ENCODE results near the gene GGN. TPM values are rescaled to one million over a fixed set of nuclear protein-coding genes. Genes with fewer than 3 reads are reported as not detected.

Gene GGN
- total and polyA plus RNA-seq, 9 of the 15 experiments (the other 6 are each of a cell fraction or from before 2014, with no cell fraction given), result 0.15 to 0.33 TPM; not detected in 7

DNA sequence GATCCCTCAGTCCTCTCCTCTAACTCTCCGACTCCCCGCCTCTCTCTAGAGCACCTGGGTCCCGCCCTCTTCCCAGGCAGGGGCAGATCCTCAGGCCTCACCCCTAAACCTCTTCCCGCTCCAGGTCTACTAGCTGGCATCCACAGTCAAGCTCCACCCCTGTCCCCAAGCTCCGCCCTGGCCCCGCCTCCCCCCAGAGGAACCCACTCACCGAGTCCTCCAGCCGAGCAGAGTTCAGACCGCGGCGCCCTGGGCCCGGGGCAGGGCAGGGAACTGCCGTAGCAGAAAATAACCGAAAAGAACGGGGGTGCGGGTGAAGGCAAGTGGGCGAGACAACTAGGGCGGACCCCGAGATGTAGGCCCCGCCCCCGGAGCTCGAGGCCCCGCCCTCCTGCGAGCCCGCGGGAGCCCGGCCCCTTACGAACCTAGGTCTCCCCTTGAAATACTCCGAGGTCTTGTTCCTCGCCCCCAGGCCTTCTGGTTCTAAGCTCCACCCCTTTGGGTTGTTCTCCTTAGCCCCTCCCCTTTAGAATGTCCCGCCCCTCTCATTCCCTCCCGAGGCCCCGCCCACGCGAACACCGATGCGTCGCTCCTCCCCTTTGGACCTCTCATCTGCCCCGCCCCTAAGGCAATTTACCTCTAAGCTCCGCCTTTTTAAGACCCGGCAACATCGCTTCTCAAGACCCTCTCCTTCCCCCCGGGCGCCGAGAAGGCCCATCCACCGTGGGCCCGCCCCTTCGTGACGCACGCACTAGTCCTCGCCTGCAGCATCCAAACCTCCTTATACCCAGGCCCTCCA, at the start of gene GGN (continued):
- TF ChIP-seq, protein P1, sequence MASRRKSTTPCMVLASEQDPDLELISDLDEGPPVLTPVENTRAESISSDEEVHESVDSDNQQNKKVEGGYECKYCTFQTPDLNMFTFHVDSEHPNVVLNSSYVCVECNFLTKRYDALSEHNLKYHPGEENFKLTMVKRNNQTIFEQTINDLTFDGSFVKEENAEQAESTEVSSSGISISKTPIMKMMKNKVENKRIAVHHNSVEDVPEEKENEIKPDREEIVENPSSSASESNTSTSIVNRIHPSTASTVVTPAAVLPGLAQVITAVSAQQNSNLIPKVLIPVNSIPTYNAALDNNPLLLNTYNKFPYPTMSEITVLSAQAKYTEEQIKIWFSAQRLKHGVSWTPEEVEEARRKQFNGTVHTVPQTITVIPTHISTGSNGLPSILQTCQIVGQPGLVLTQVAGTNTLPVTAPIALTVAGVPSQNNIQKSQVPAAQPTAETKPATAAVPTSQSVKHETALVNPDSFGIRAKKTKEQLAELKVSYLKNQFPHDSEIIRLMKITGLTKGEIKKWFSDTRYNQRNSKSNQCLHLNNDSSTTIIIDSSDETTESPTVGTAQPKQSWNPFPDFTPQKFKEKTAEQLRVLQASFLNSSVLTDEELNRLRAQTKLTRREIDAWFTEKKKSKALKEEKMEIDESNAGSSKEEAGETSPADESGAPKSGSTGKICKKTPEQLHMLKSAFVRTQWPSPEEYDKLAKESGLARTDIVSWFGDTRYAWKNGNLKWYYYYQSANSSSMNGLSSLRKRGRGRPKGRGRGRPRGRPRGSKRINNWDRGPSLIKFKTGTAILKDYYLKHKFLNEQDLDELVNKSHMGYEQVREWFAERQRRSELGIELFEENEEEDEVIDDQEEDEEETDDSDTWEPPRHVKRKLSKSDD (conservative IDR thresholded peaks at IDR 0.05; ENCODE audit: low read length), result no peak
- TF ChIP-seq KLF10 (CRISPR knock-in tag; IDR thresholded peaks at IDR 0.05), result no peak
- TF ChIP-seq FOXJ3 (CRISPR knock-in tag; IDR thresholded peaks at IDR 0.05), result no peak
- TF ChIP-seq, protein P2, sequence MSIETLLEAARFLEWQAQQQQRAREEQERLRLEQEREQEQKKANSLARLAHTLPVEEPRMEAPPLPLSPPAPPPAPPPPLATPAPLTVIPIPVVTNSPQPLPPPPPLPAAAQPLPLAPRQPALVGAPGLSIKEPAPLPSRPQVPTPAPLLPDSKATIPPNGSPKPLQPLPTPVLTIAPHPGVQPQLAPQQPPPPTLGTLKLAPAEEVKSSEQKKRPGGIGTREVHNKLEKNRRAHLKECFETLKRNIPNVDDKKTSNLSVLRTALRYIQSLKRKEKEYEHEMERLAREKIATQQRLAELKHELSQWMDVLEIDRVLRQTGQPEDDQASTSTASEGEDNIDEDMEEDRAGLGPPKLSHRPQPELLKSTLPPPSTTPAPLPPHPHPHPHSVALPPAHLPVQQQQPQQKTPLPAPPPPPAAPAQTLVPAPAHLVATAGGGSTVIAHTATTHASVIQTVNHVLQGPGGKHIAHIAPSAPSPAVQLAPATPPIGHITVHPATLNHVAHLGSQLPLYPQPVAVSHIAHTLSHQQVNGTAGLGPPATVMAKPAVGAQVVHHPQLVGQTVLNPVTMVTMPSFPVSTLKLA (conservative IDR thresholded peaks at IDR 0.05), result no peak
- TF ChIP-seq RB1 (IDR thresholded peaks at IDR 0.05; ENCODE audit: low read depth), result peak; percentile 39; the same call in 1 of the 2 replicates
- TF ChIP-seq RUNX1 (IDR thresholded peaks at IDR 0.05; ENCODE audit: low read depth), result no peak
- TF ChIP-seq SOX6 (IDR thresholded peaks at IDR 0.05), result no peak

Measured in K562 (cell line).